Muscle of leg (tissue), 11 donors: ENCODE results near the gene WDR70. TPM values are rescaled to one million over a fixed set of nuclear protein-coding genes. Genes with fewer than 3 reads are reported as not detected.
"Not testable (repeated sequence)": the region's sequence is repeated elsewhere in the genome, so short reads cannot be mapped to it uniquely, and the experiment has no call there.

Experiments used
- DNase-seq: peaks from one replicate; pipeline ENCODE4 v3.0.0; 2013
- H3K27ac ChIP-seq: one replicate; pipeline ENCODE4 v1.5.1; 2013; ENCODE audit warnings: mild to moderate bottlenecking, low read length, control low read depth
- H3K27me3 ChIP-seq: one replicate; pipeline ENCODE4 v1.6.1; 2013; ENCODE audit warnings: low read length; ENCODE audit not compliant: control insufficient read depth, insufficient read depth
- H3K36me3 ChIP-seq: one replicate; pipeline ENCODE4 v1.6.1; 2013; ENCODE audit warnings: low read length; ENCODE audit not compliant: control insufficient read depth, insufficient read depth
- H3K4me1 ChIP-seq: one replicate; pipeline ENCODE4 v1.6.1; 2013; ENCODE audit warnings: low read length; ENCODE audit not compliant: control insufficient read depth, insufficient read depth
- H3K4me3 ChIP-seq: one replicate; pipeline ENCODE4 v1.5.1; 2013; ENCODE audit warnings: low read length, control low read depth
- H3K9me3 ChIP-seq: replicated peaks from 2 replicates; pipeline ENCODE4 v1.6.1; 2013; ENCODE audit warnings: low read depth, low read length; ENCODE audit not compliant: control insufficient read depth
- WGBS: methylation state at CpG from one replicate; pipeline ENCODE4 v1.1.5; 2013; ENCODE audit warnings: missing lambda C conversion rate; ENCODE audit not compliant: insufficient coverage; 5-methylcytosine and 5-hydroxymethylcytosine counted together
- polyA plus RNA-seq, 8 donors: library from polyadenylated mRNA; unstranded; fragments of 120-200 nt; gene quantifications; one replicate each; pipeline versions ENCODE4 v1.2.1 to v1.2.3, GENCODE V29; 2013; ENCODE audit warnings: inconsistent platforms in 1 of 8, low replicate concordance in 1 of 8; ENCODE audit not compliant: insufficient read length in 8 of 8, insufficient read depth in 1 of 8
- total RNA-seq: library from RNA; stranded (reverse); fragments of 120-200 nt; gene quantifications from one replicate; pipeline ENCODE4 v1.2.4, GENCODE V29; 2013

WDR70 gene
- total and polyA plus RNA-seq, 9 donors, result 24.3 to 44.2 (median 27.4) TPM

- H3K27ac ChIP-seq, H3K4me3 ChIP-seq, H3K4me1 ChIP-seq, H3K27me3 ChIP-seq, DNase-seq, H3K9me3 ChIP-seq: not testable (repeated sequence)
- peaks cover 18% of the 10 kb centered on the region for H3K36me3 ChIP-seq
- 92% methylated on average over 2 of the region's 3 CpGs for WGBS
Measured at GRCh38 chr5:37481395-37481794, 102.3 kb downstream of the WDR70 start.

- Histone ChIP-seq H3K27me3 (no peaks in the 10 kb centered on the region), H3K36me3 (no peaks in the 10 kb centered on the region), H3K4me1 (peaks cover 2% of the 10 kb centered on the region), H3K9me3 (no peaks in the 10 kb centered on the region), H3K4me3 (no peak overlapping the region), H3K27ac (no peak overlapping the region)
- no peak for DNase-seq
- 100% methylated on average over 1 of the region's 2 CpGs for WGBS
Measured at GRCh38 chr5:37490120-37490810, 111.1 kb downstream of the WDR70 start.

- H3K36me3 ChIP-seq, result no peaks in the 10 kb centered on the region
- H3K4me3 ChIP-seq, result no peak overlapping the region
- WGBS, result 100% methylated on average over 2 of the region's 2 CpGs
- no peak for DNase-seq
- H3K27me3 ChIP-seq, result no peaks in the 10 kb centered on the region
- H3K9me3 ChIP-seq, result no peaks in the 10 kb centered on the region
- peaks cover 2% of the 10 kb centered on the region for H3K4me1 ChIP-seq
- H3K27ac ChIP-seq, result no peak overlapping the region
Measured at GRCh38 chr5:37490931-37491330, 111.8 kb downstream of the WDR70 start.

- Histone ChIP-seq H3K4me1 (peaks cover 2% of the 10 kb centered on the region), H3K27me3 (no peaks in the 10 kb centered on the region), H3K27ac (no peak overlapping the region), H3K36me3 (no peaks in the 10 kb centered on the region), H3K9me3 (no peaks in the 10 kb centered on the region), H3K4me3 (no peak overlapping the region)
- WGBS, result 80% methylated on average over 1 of the region's 2 CpGs
- DNase-seq, result no peak
Measured at GRCh38 chr5:37492778-37493555, 113.8 kb downstream of the WDR70 start.

- Histone ChIP-seq H3K27ac (no peak overlapping the region), H3K36me3 (no peaks in the 10 kb centered on the region), H3K9me3 (no peaks in the 10 kb centered on the region), H3K4me1 (peaks cover 2% of the 10 kb centered on the region), H3K4me3 (no peak overlapping the region), H3K27me3 (no peaks in the 10 kb centered on the region)
- DNase-seq, result no peak
Measured at GRCh38 chr5:37494756-37495155, 115.6 kb downstream of the WDR70 start.

- peaks cover 2% of the 10 kb centered on the region for H3K4me1 ChIP-seq
- WGBS, result no CpG with 5 or more reads among the region's 2 CpGs
- no peaks in the 10 kb centered on the region for H3K27me3 ChIP-seq
- H3K4me3 ChIP-seq, result no peak overlapping the region
- no peaks in the 10 kb centered on the region for H3K9me3 ChIP-seq
- H3K36me3 ChIP-seq, result no peaks in the 10 kb centered on the region
- no peak for DNase-seq
- H3K27ac ChIP-seq, result no peak overlapping the region
Measured at GRCh38 chr5:37495210-37495609, 116.1 kb downstream of the WDR70 start.

- DNase-seq, result no peak
- H3K4me3 ChIP-seq, result no peak overlapping the region
- H3K36me3 ChIP-seq, result no peaks in the 10 kb centered on the region
- H3K9me3 ChIP-seq, result no peaks in the 10 kb centered on the region
- H3K4me1 ChIP-seq, result peaks cover 2% of the 10 kb centered on the region
- no peaks in the 10 kb centered on the region for H3K27me3 ChIP-seq
- H3K27ac ChIP-seq, result no peak overlapping the region
- 100% methylated on average over 2 of the region's 3 CpGs for WGBS
Measured at GRCh38 chr5:37495668-37496347, 116.7 kb downstream of the WDR70 start.

GRCh38 chr5:37496902-37497445, 117.9 kb downstream of the WDR70 start:
- no peak overlapping the region for H3K4me3 ChIP-seq
- no peak overlapping the region for H3K27ac ChIP-seq
- no peaks in the 10 kb centered on the region for H3K36me3 ChIP-seq
- no peaks in the 10 kb centered on the region for H3K9me3 ChIP-seq
- H3K4me1 ChIP-seq, result peaks cover 2% of the 10 kb centered on the region
- no peaks in the 10 kb centered on the region for H3K27me3 ChIP-seq
- no peak for DNase-seq
- WGBS, result 89% methylated on average over 2 of the region's 3 CpGs

- H3K4me1 ChIP-seq, result no peaks in the 10 kb centered on the region
- no peaks in the 10 kb centered on the region for H3K36me3 ChIP-seq
- no peaks in the 10 kb centered on the region for H3K27me3 ChIP-seq
- no peak overlapping the region for H3K27ac ChIP-seq
- DNase-seq, result no peak
- WGBS, result no CpG with 5 or more reads among the region's 1 CpG
- H3K4me3 ChIP-seq, result no peak overlapping the region
- peaks cover 3% of the 10 kb centered on the region for H3K9me3 ChIP-seq
Measured at GRCh38 chr5:37501152-37501551, 122.0 kb downstream of the WDR70 start.

- WGBS, result 93% methylated on average over 2 of the region's 3 CpGs
- no peaks in the 10 kb centered on the region for H3K27me3 ChIP-seq
- no peak overlapping the region for H3K27ac ChIP-seq
- H3K4me1 ChIP-seq, result no peaks in the 10 kb centered on the region
- DNase-seq, result no peak
- no peaks in the 10 kb centered on the region for H3K36me3 ChIP-seq
- H3K4me3 ChIP-seq, result no peak overlapping the region
- peaks cover 3% of the 10 kb centered on the region for H3K9me3 ChIP-seq
Measured at GRCh38 chr5:37506241-37506640, 127.1 kb downstream of the WDR70 start.
